MM.1S (cell line): ENCODE data around the gene TNIK.

Experiments
- DNase-seq: peaks from one replicate; pipeline ENCODE4 v3.0.0-alpha.2; 2015
- H2AFZ ChIP-seq: fragments of 300-600 bp; sonication (generic); 2 replicates; pipeline ENCODE4 v1.6.0; 2016; ENCODE audit warnings: antibody characterized with exemption, low read length
- H3F3A ChIP-seq: fragments of 300-600 bp; sonication (generic); 2 replicates; pipeline ENCODE4 v1.6.1; 2016; ENCODE audit warnings: mild to moderate bottlenecking, antibody characterized with exemption, low read length, moderate library complexity, mixed read lengths; ENCODE audit not compliant: insufficient read depth
- H3K27ac ChIP-seq: fragments of 300-600 bp; sonication (generic); 2 replicates; pipeline ENCODE4 v1.5.1; 2016; ENCODE audit warnings: mild to moderate bottlenecking, low read length
- H3K27me3 ChIP-seq: fragments of 300-600 bp; sonication (generic); replicated peaks from 2 replicates; pipeline ENCODE4 v1.6.0; 2016; ENCODE audit warnings: low read length; ENCODE audit not compliant: insufficient read depth
- H3K36me3 ChIP-seq: fragments of 300-600 bp; sonication (generic); replicated peaks from 2 replicates; pipeline ENCODE4 v1.6.1; 2016; ENCODE audit warnings: mild to moderate bottlenecking, low read length, mixed read lengths; ENCODE audit not compliant: insufficient read depth
- H3K4me1 ChIP-seq: fragments of 300-600 bp; sonication (generic); 2 replicates; pipeline ENCODE4 v1.6.1; 2016; ENCODE audit warnings: low read length, mixed read lengths
- H3K4me2 ChIP-seq: fragments of 300-600 bp; sonication (generic); 2 replicates; pipeline ENCODE4 v1.6.0; 2016; ENCODE audit warnings: low read depth, low read length
- H3K4me3 ChIP-seq: fragments of 300-600 bp; sonication (generic); 2 replicates; pipeline ENCODE4 v1.5.1; 2016; ENCODE audit warnings: low read length, mixed read lengths
- H3K79me2 ChIP-seq: fragments of 300-600 bp; sonication (generic); 2 replicates; pipeline ENCODE4 v1.6.1; 2016; ENCODE audit warnings: mixed run types, low read length, mixed read lengths
- H3K9ac ChIP-seq: fragments of 300-600 bp; sonication (generic); 2 replicates; pipeline ENCODE4 v1.6.1; 2016; ENCODE audit warnings: low read length, mixed read lengths
- H3K9me2 ChIP-seq: fragments of 300-600 bp; sonication (generic); replicated peaks from 2 replicates; pipeline ENCODE4 v1.6.1; 2016; ENCODE audit warnings: mild to moderate bottlenecking, low read length, mixed read lengths; ENCODE audit not compliant: insufficient read depth
- H3K9me3 ChIP-seq: fragments of 300-600 bp; sonication (generic); replicated peaks from 2 replicates; pipeline ENCODE4 v1.6.1; 2016; ENCODE audit warnings: mild to moderate bottlenecking, low read length, mixed read lengths; ENCODE audit not compliant: insufficient read depth
- H4K20me1 ChIP-seq: fragments of 300-600 bp; sonication (generic); 2 replicates; pipeline ENCODE4 v1.6.1; 2016; ENCODE audit warnings: mild to moderate bottlenecking, low read length, moderate library complexity, mixed read lengths; ENCODE audit not compliant: insufficient read depth
- EZH2 ChIP-seq: fragments of 300-600 bp; sonication (generic); optimal IDR thresholded peaks from 2 replicates; pipeline ENCODE3; 2017; ENCODE audit warnings: low read depth, mild to moderate bottlenecking, antibody characterized with exemption, low read length, mixed read lengths
- EZH2phosphoT487 ChIP-seq: fragments of 300-600 bp; sonication (generic); IDR thresholded peaks from 2 replicates; pipeline ENCODE4 v1.6.1; 2018; ENCODE audit warnings: antibody characterized with exemption, low read length
- TF ChIP-seq, protein P1 (sequence below): fragments of 300-600 bp; sonication (generic); IDR thresholded peaks from 2 replicates; pipeline ENCODE4 v1.5.1; 2016; ENCODE audit warnings: antibody characterized with exemption, low read length, mixed read lengths

Gene TNIK

DNA sequence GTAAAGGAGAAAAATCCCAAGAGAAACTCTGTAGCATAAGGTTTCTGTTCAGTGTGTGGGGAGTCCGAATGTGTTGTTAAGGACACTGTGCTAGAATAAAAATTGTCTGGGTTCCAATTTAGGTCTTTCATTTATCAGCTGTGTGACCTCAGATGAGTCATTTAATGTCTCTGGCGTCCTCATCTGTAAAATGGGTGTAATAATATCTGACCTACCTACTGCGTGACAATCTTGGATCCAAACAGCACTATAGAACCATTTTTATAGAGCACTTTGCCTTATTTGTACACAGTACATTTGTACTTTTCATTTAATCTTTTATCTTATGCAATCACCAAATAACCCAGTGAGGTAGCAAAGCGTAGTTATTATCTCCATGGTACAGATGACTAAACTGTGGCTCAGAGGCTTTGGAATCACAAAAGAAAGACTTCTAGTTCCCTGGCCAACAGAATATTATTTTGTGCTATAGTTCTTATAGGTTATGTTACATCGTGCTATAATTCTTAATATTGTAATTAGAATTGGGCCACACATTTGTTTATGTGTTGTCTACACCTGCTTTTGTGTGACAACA lies 46.6 kb upstream of the TNIK start:
- H3K4me2 ChIP-seq = no peak overlapping the region
- TF ChIP-seq, protein P1, sequence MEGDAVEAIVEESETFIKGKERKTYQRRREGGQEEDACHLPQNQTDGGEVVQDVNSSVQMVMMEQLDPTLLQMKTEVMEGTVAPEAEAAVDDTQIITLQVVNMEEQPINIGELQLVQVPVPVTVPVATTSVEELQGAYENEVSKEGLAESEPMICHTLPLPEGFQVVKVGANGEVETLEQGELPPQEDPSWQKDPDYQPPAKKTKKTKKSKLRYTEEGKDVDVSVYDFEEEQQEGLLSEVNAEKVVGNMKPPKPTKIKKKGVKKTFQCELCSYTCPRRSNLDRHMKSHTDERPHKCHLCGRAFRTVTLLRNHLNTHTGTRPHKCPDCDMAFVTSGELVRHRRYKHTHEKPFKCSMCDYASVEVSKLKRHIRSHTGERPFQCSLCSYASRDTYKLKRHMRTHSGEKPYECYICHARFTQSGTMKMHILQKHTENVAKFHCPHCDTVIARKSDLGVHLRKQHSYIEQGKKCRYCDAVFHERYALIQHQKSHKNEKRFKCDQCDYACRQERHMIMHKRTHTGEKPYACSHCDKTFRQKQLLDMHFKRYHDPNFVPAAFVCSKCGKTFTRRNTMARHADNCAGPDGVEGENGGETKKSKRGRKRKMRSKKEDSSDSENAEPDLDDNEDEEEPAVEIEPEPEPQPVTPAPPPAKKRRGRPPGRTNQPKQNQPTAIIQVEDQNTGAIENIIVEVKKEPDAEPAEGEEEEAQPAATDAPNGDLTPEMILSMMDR = no peak
- TF ChIP-seq EZH2phosphoT487 (no peak), EZH2 (no peak)
- H3K4me3 ChIP-seq = no peak overlapping the region
- no peaks in the 10 kb centered on the region for H3K27me3 ChIP-seq
- no peak overlapping the region for H2AFZ ChIP-seq
- H3K79me2 ChIP-seq = no peaks in the 10 kb centered on the region
- no peak for DNase-seq
- no peak overlapping the region for H3K9ac ChIP-seq
- H3K4me1 ChIP-seq = no peaks in the 10 kb centered on the region
- H3F3A ChIP-seq = no peaks in the 10 kb centered on the region
- no peaks in the 10 kb centered on the region for H3K36me3 ChIP-seq
- no peak overlapping the region for H3K27ac ChIP-seq
- no peaks in the 10 kb centered on the region for H3K9me2 ChIP-seq
- H3K9me3 ChIP-seq = no peaks in the 10 kb centered on the region
- H4K20me1 ChIP-seq = no peaks in the 10 kb centered on the region

DNA sequence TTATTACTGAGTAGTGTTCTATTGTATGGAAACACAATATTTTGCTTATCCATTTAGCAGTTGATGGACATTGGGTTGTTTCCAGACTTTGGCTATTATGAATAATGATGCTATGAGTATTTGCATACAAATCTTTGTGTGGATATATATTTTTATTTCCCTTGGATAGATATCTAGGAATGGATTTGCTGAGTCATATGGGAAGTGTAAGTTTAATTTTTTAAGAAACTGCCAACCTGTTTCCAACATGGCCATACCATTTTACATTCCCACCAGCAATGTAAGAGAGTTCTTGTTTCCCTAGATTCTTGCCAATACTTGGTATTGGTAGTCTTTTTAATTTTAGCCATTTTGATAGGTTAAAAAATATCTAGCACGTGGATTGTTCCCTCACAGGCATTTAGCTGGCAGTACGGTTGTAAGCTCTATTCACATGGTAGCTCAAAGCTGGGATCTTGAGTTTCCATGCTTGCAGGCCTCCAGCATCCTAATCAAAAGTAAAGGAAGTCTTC lies 45.7 kb upstream of the TNIK start:
- Histone ChIP-seq H3K36me3 (no peaks in the 10 kb centered on the region), H3K79me2 (no peaks in the 10 kb centered on the region), H3K9me2 (no peaks in the 10 kb centered on the region), H3K4me3 (no peak overlapping the region), H3K27ac (no peak overlapping the region), H2AFZ (no peak overlapping the region), H3F3A (no peaks in the 10 kb centered on the region), H3K27me3 (no peaks in the 10 kb centered on the region), H3K4me2 (no peak overlapping the region), H3K9me3 (no peaks in the 10 kb centered on the region), H3K4me1 (no peaks in the 10 kb centered on the region), H4K20me1 (no peaks in the 10 kb centered on the region), H3K9ac (no peak overlapping the region)
- TF ChIP-seq, protein P1 = no peak
- no peak for TF ChIP-seq EZH2phosphoT487
- no peak for TF ChIP-seq EZH2
- no peak for DNase-seq

DNA sequence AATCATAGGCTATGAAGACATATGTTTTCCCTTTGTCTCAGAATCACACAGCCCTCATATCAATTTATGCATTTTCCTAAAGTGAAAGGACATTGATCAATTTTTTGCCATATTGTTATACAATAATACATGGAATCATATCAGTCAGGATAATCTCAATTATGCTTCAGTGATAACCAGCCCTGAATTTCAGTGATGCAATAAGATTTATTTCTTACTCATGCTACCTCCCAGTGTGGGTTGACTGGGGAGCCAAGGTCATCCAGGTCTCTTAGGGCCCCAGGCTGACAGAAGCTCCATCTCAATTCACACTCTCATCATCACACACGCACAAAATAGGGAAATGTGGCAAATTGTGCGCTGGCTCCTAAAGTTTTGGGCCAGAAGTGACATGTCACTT lies 44.2 kb upstream of the TNIK start:
- TF ChIP-seq EZH2phosphoT487 (no peak), EZH2 (no peak)
- TF ChIP-seq, protein P1 = no peak

More for the DNA sequence above, 44.2 kb upstream of the TNIK start:
- H3K27ac ChIP-seq = no peak overlapping the region
- no peaks in the 10 kb centered on the region for H4K20me1 ChIP-seq
- no peak overlapping the region for H3K4me3 ChIP-seq
- H3K36me3 ChIP-seq = no peaks in the 10 kb centered on the region
- no peaks in the 10 kb centered on the region for H3K4me1 ChIP-seq
- H3K9me2 ChIP-seq = no peaks in the 10 kb centered on the region
- no peaks in the 10 kb centered on the region for H3F3A ChIP-seq
- no peaks in the 10 kb centered on the region for H3K27me3 ChIP-seq
- no peak overlapping the region for H3K9ac ChIP-seq
- H3K79me2 ChIP-seq = no peaks in the 10 kb centered on the region
- H2AFZ ChIP-seq = no peak overlapping the region
- H3K4me2 ChIP-seq = no peak overlapping the region
- no peaks in the 10 kb centered on the region for H3K9me3 ChIP-seq
- no peak for DNase-seq
